Panc1 (cell line): ENCODE results near the gene SMAD3. TPM values are rescaled to one million over a fixed set of nuclear protein-coding genes. Genes with fewer than 3 reads are reported as not detected.

Experiments used
- ATAC-seq: fragments of 200-7000 bp; cut with Tn5 transposase; 2 replicates; pipeline ENCODE4 v1.9.1; 2020; ENCODE audit warnings: mild to moderate bottlenecking, moderate library complexity
- BruUV-seq: library from RNA; stranded (reverse); fragments of 400-500 nt; replicated peaks from 2 replicates; lab custom pipeline; 2021; lab: Mats Ljungman, UMichigan
- CTCF ChIA-PET: fragments of 300-600 bp; sonication (Branson Sonifier 250); formaldehyde crosslinking; loops from one replicate; lab custom pipeline; 2022; ENCODE audit warnings: antibody characterized with exemption; lab: Charles Lee
- POLR2A ChIA-PET: fragments of 300-600 bp; sonication (Branson Sonifier 250); formaldehyde crosslinking; loops from one replicate; lab custom pipeline; 2022; ENCODE audit warnings: antibody characterized with exemption; lab: Charles Lee
- DNase-seq: peaks from one replicate; pipeline ENCODE4 v3.0.0-alpha.2; 2010; ENCODE audit warnings: low read depth, low spot score
- H3K27ac ChIP-seq: 2 replicates; pipeline ENCODE4 v1.5.1; 2011; ENCODE audit warnings: mild to moderate bottlenecking, low read length, inconsistent platforms
- H3K27me3 ChIP-seq: fragments of 200-500 bp; sonication (Bioruptor generic); 2 replicates; pipeline ENCODE4 v1.6.0; 2014; ENCODE audit warnings: low read length, inconsistent platforms; ENCODE audit not compliant: control insufficient read depth, insufficient read depth
- H3K36me3 ChIP-seq: fragments of 200-500 bp; sonication (Bioruptor generic); 2 replicates; pipeline ENCODE4 v1.5.1; 2014; ENCODE audit warnings: inconsistent platforms, mild to moderate bottlenecking, low read length, moderate library complexity; ENCODE audit not compliant: control insufficient read depth, insufficient read depth
- H3K4me1 ChIP-seq: 2 replicates; pipeline ENCODE4 v1.5.1; 2011; ENCODE audit warnings: inconsistent platforms, mild to moderate bottlenecking, low read length, moderate library complexity; ENCODE audit not compliant: control insufficient read depth, insufficient read depth
- H3K4me3 ChIP-seq, 2 experiments: 2 replicates each; pipeline ENCODE4 v1.5.1; 2011 to 2012; ENCODE audit warnings: low read depth in 2 of 2, low read length in 2 of 2, mild to moderate bottlenecking in 2 of 2, inconsistent platforms in 1 of 2, moderate library complexity in 1 of 2
- H3K9me3 ChIP-seq: fragments of 200-500 bp; sonication (Bioruptor generic); 2 replicates; pipeline ENCODE4 v1.5.1; 2014; ENCODE audit warnings: low read depth, mild to moderate bottlenecking, inconsistent platforms, low read length, moderate library complexity; ENCODE audit not compliant: control insufficient read depth, insufficient read depth
- POLR2AphosphoS5 ChIP-seq: IDR thresholded peaks from 2 replicates; pipeline ENCODE4 v1.6.1; 2012; ENCODE audit warnings: mild to moderate bottlenecking, low read depth, low read length, moderate library complexity
- SIN3A ChIP-seq: IDR thresholded peaks from 2 replicates; pipeline ENCODE4 v1.6.1; 2012; ENCODE audit warnings: low read depth, mild to moderate bottlenecking, low read length, moderate library complexity, borderline replicate concordance; ENCODE audit not compliant: insufficient read depth
- TCF7L2 ChIP-seq: IDR thresholded peaks from 2 replicates; pipeline ENCODE4 v1.6.1; 2011; ENCODE audit warnings: mild to moderate bottlenecking, low read depth, low read length, inconsistent platforms
- in situ Hi-C: cut with HindIII; loops from 2 replicates; pipeline ENCODE4 v1.10.0; 2016; ENCODE audit warnings: low sequenced_read_pairs, low pct_unique_long_range_greater_than_20kb
- intact Hi-C: fragments of 100-400 bp; cut with micrococcal nuclease; formaldehyde crosslinking; loops from one replicate; pipeline ENCODE4 v1.10.0; 2022; ENCODE audit not compliant: unreplicated experiment
- total RNA-seq: library from RNA; stranded (reverse); gene quantifications from one replicate; pipeline ENCODE4 v1.2.1, GENCODE V29; 2021; ENCODE audit not compliant: unreplicated experiment
- TF ChIP-seq, protein P1 (sequence below): fragments of 450-650 bp; IDR thresholded peaks from 2 replicates; pipeline ENCODE4 v1.5.1; 2017; ENCODE audit warnings: mild to moderate bottlenecking
- TF ChIP-seq, protein P2 (sequence below), 2 experiments: IDR thresholded peaks; 2 replicates each; pipeline ENCODE4 v1.6.1; 2011 to 2012; ENCODE audit warnings: low read depth in 2 of 2, control low read depth in 1 of 2, low read length in 1 of 2, mild to moderate bottlenecking in 1 of 2, moderate library complexity in 1 of 2; ENCODE audit not compliant: insufficient read depth in 1 of 2

The SMAD3 gene
- total RNA-seq, 1 experiment from 2014 or later = 394 TPM

DNA sequence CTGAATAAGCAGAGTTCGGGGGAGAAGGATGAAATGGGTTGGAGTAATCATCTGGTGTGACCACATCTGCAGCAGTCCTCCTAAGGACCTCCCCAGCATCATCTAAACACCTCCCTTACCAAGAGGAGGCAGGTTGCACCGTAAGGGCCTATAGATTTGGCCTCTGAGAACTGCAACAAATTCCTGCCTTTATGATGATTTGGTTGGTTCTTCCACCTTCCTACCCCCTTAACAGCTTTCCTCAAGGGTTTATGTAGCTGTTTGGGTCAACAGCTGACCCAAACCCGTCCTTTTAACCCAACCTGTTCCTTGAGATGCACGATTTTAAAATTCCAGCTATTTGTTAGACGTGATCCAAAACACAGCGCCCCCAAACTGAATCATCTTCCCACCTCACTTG is 130.8 kb downstream of the SMAD3 start:
- in situ Hi-C loops = no loop called here
- BruUV-seq = no TSS peak
- no peaks in the 10 kb centered on the region for H3K27me3 ChIP-seq

DNA sequence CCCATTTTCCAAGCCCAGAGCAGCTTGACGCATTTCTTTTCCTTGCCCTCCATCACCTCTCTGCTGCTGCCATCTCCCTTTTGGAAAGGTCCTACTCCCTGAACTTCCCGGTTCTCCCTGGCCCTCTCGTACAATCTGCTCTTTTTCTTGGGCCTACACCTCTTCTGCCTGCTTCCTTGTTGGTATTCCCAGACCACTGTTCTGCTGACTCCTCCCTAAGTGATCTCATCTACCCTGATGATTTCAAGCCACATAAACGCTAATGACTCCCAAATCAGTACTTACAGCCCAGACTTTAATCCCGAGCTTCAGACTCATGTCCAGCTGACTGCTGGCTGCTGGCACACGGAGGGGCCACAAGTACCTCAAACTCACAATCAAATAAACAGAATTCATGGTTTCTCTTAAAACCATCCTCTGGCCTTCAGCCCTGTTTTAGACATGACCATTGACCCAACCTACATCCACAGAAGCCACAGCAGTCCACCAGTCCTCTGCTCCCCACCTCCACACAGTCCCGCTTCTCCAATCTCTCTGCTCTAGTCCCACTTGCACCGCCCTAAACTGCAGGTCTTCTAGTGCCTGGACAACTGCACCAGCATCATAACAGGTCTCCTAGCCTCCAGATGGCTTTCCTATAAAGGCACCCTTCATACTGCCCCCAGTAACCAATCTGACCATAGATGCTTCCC is 131.4 kb downstream of the SMAD3 start:
- no peak for DNase-seq
- Histone ChIP-seq H3K4me1 (peaks cover 70% of the 10 kb centered on the region), H3K36me3 (peaks cover 23% of the 10 kb centered on the region), H3K9me3 (no peaks in the 10 kb centered on the region), H3K27ac (peak overlapping the region; percentile 80), H3K27me3 (no peaks in the 10 kb centered on the region), H3K4me3 (no peak overlapping the region)
- no TSS peak for BruUV-seq
- ChIA-PET CTCF (no interaction called here), POLR2A (interaction anchor here (0.7 to 1.0 kb wide), 2 partner anchors 18 to 212 kb away, joined by 3 read pairs; no protein-coding TSS in a partner anchor)
- peak; percentile 69 for ATAC-seq
- TF ChIP-seq, protein P1, sequence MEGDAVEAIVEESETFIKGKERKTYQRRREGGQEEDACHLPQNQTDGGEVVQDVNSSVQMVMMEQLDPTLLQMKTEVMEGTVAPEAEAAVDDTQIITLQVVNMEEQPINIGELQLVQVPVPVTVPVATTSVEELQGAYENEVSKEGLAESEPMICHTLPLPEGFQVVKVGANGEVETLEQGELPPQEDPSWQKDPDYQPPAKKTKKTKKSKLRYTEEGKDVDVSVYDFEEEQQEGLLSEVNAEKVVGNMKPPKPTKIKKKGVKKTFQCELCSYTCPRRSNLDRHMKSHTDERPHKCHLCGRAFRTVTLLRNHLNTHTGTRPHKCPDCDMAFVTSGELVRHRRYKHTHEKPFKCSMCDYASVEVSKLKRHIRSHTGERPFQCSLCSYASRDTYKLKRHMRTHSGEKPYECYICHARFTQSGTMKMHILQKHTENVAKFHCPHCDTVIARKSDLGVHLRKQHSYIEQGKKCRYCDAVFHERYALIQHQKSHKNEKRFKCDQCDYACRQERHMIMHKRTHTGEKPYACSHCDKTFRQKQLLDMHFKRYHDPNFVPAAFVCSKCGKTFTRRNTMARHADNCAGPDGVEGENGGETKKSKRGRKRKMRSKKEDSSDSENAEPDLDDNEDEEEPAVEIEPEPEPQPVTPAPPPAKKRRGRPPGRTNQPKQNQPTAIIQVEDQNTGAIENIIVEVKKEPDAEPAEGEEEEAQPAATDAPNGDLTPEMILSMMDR = no peak
- peak; percentile 89 for TF ChIP-seq POLR2AphosphoS5
- in situ Hi-C loops = no loop called here
- intact Hi-C loops = loop anchor here (5.0 to 10.0 kb wide), 2 partner anchors 108 to 255 kb away; no protein-coding TSS in a partner anchor

More for the DNA sequence above, 130.8 kb downstream of the SMAD3 start:
- ATAC-seq = peak; percentile 5
- peaks cover 76% of the 10 kb centered on the region for H3K4me1 ChIP-seq
- ChIA-PET POLR2A (interaction anchor here (0.7 to 1.0 kb wide), 2 partner anchors 18 to 1097 kb away, joined by 3 to 14 read pairs; no protein-coding TSS in a partner anchor), CTCF (interaction anchor here (0.7 to 0.9 kb wide), 2 partner anchors 137 to 238 kb away, joined by 3 to 8 read pairs; no protein-coding TSS in a partner anchor)
- intact Hi-C loops = loop anchor here (5.0 to 10.0 kb wide), 2 partner anchors 109 to 254 kb away; no protein-coding TSS in a partner anchor
- no peaks in the 10 kb centered on the region for H3K9me3 ChIP-seq
- H3K4me3 ChIP-seq = no peak overlapping the region
- no peak for DNase-seq
- H3K27ac ChIP-seq = peak overlapping the region; percentile 80
- TF ChIP-seq POLR2AphosphoS5 (peak; percentile 92), TCF7L2 (no peak), SIN3A (peak; percentile 78; the same call in 1 of the 2 replicates)
- peaks cover 26% of the 10 kb centered on the region for H3K36me3 ChIP-seq

DNA sequence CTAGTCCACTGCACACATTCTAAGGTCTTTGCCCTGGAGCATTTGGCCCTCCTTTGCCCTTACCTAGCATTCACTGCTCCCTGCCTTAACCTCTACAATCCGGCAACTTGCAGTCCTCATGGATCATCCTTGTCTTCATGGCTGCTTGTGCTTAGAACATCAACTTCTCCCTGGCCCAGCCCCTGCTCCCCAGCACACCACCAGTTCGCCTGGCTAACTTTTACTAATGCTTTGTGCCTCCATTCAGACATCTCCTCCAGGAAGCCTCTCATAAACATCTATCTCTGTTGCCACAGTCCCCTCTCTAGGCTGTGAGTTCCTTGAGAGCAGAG is 131.9 kb downstream of the SMAD3 start:
- in situ Hi-C loops (no loop called here), intact Hi-C loops (loop anchor here (5.0 to 10.0 kb wide), 2 partner anchors 107 to 255 kb away; no protein-coding TSS in a partner anchor)
- ChIA-PET POLR2A (interaction anchor here (0.6 to 0.7 kb wide), 3 partner anchors 44 to 212 kb away, joined by 3 to 4 read pairs (median 3); no protein-coding TSS in a partner anchor), CTCF (no interaction called here)
- ATAC-seq (no peak; the same call in 1 of the 2 replicates), DNase-seq (no peak)
- H3K4me3 ChIP-seq = no peak overlapping the region
- no TSS peak for BruUV-seq
- no peaks in the 10 kb centered on the region for H3K27me3 ChIP-seq
- H3K36me3 ChIP-seq = peaks cover 19% of the 10 kb centered on the region
- TF ChIP-seq POLR2AphosphoS5 (peak; percentile 34), TCF7L2 (no peak), SIN3A (0 out of 2 replicates have a peak, but pooled peaks have one; percentile 39)
- TF ChIP-seq, protein P2, sequence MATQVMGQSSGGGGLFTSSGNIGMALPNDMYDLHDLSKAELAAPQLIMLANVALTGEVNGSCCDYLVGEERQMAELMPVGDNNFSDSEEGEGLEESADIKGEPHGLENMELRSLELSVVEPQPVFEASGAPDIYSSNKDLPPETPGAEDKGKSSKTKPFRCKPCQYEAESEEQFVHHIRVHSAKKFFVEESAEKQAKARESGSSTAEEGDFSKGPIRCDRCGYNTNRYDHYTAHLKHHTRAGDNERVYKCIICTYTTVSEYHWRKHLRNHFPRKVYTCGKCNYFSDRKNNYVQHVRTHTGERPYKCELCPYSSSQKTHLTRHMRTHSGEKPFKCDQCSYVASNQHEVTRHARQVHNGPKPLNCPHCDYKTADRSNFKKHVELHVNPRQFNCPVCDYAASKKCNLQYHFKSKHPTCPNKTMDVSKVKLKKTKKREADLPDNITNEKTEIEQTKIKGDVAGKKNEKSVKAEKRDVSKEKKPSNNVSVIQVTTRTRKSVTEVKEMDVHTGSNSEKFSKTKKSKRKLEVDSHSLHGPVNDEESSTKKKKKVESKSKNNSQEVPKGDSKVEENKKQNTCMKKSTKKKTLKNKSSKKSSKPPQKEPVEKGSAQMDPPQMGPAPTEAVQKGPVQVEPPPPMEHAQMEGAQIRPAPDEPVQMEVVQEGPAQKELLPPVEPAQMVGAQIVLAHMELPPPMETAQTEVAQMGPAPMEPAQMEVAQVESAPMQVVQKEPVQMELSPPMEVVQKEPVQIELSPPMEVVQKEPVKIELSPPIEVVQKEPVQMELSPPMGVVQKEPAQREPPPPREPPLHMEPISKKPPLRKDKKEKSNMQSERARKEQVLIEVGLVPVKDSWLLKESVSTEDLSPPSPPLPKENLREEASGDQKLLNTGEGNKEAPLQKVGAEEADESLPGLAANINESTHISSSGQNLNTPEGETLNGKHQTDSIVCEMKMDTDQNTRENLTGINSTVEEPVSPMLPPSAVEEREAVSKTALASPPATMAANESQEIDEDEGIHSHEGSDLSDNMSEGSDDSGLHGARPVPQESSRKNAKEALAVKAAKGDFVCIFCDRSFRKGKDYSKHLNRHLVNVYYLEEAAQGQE (IDR thresholded peaks at IDR 0.05; ENCODE audit: insufficient read depth in 1 of 2, low read depth in 2 of 2, low read length in 1 of 2) = peak; percentile 30 to 31; a peak in 2 of 4 replicates
- TF ChIP-seq, protein P1 = no peak
- H3K4me1 ChIP-seq = peaks cover 65% of the 10 kb centered on the region
- H3K9me3 ChIP-seq = no peaks in the 10 kb centered on the region
- peak overlapping the region; percentile 80 for H3K27ac ChIP-seq
